Brain pericyte (primary cell): ENCODE data around the gene SOX30.
"Not testable (repeated sequence)": the region's sequence is repeated elsewhere in the genome, so short reads cannot be mapped to it uniquely, and the experiment has no call there.

Experiments
- DNase-seq: peaks from one replicate; pipeline ENCODE4 v3.0.0-alpha.2; 2012; ENCODE audit warnings: low read depth, low spot score

Gene SOX30

GRCh38 chr5:157652377-157652692, at the start of gene SOX30:
TSS of gene SOX30 (minus strand) at chr5:157652438. CDS start at chr5:157652078, 360 bp downstream.
- no peak for DNase-seq

DNA sequence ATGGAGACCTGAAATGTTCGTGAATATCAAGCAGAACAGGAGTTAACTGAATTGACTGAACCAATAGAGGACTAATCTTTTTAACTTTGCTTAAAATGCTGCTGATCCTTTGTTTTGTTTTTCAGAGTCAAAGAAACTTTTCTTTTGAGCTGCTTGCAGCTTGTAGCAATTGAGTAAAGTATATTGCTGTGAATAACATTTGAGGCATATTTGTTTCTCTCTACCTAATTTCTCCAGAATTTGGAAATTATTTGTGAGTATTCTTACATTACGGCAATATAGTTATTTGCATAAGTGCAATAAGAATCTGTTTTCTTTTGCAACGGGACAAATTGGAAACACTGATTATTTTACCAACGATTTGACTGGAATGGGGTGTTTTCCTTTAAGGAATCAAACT, 46.4 kb upstream of the SOX30 start:
- not testable (repeated sequence) for DNase-seq

DNA sequence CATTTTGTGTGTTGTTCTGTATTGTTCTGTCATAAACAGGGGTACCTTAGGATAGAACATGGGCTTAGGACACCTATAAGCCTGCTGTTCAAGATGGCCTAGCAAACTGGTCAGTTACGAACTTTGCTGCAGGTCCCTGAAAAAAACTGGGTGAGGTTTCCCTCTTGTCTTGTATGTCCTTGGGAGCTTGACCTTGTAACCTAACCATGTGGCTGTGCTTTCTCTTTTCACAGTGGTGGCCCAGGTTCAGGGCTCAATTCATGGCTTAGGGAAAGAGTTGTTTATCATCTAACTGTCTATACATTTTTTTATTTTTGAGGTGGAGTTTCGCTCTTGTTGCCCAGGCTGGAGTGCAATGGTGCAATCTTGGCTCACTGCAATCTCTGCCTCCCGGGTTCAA, 43.9 kb upstream of the SOX30 start:
- not testable (repeated sequence) for DNase-seq

- not testable (repeated sequence) for DNase-seq
Measured at GRCh38 chr5:157693816-157694215, 41.6 kb upstream of the SOX30 start.

DNA sequence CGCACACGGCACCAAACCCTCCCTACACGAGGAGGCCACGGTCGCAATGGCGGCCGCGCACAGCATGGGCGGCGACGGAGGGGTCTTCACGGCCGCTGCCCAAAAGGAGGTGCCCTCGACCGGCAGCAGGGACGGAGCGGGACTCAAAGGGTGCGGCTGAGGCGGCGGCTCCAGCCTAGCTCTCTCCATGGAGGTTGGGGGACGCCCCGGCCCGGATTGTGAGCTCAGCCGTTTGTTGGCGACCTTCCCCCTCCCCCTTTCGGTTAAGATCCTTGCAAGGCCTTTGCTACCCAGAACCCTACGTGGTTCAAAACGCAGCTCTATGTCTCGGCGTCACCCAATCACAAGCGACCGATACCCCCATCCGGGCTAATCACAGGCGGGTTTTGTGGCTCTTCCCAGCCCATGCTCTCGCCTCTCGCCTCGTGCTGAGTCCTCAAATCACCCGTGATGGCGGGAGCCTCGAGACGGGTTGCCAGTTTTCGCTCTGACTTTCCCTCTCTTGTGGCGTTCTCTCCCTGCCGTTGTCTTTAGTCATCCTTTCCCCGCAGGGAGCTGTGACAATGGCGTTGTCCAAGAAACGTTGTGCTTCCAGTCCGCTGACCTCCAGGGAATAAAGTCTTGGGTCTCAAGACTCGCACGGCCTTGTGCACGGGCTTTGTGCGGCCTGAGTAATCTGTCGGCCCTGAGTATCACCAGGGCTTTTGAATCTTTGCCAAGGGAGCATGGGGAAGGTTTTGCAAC, 38.6 kb upstream of the SOX30 start:
- DNase-seq: no peak

- DNase-seq: no peak
Measured at GRCh38 chr5:157689942-157690689, 37.9 kb upstream of the SOX30 start.

DNA sequence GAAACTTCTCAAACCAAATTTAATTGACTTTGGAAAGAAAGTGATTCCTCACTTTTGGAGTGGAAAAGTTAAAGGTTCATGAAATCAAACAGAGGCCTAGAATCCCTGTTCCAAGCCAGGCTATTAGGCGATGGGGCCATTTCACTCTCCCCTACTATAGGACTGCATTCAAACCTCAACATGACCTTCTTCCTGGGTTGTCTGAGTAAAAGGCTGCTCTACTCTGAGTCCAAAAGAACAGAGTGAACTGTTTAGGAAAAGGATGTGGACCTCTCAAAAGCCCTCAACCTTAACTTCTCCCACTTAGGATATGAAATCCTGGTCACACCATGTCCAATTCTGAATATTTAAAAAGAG, 34.9 kb upstream of the SOX30 start:
- no peak for DNase-seq

- DNase-seq: not testable (repeated sequence)
Measured at GRCh38 chr5:157686276-157687197, 34.3 kb upstream of the SOX30 start.

DNA sequence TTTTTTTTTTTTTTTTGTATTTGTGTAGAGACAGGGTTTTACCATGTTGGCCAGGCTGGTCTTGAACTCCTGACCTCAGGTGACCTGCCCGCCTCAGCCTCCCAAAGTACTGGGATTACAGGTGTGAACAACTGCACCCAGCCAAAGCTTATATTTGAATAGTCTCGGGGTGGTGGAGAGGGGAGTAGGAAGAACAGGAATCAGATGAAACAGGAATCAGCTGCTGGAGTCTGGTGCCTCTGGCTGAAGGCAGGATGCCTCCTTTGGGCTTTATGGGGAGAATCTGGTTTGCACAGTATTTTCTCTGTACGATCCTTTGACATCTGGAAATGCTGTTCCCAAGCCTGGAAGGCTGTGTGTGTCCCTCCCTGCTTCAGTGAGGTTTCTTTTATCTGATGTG, 30.0 kb upstream of the SOX30 start:
- DNase-seq: no peak

DNA sequence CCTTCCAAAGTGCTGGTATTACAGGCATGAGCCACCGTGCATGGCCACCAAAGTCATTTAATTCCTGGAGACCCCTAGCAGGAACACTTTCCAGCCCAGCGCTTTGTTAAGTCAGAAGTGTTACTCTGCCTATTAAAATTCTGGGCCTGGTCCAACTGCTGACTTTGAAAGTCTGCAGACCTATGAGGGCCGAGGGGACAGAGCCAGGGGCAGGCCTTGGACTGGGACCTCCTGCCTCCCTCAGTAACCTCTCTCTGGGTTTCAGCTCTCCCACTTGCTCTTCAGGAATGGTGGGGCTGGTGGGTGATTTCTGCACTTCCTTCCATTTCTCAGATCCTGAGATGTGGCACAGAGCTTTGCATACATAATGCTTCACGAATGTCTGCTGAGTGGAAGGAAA, 28.8 kb upstream of the SOX30 start:
- no peak for DNase-seq

- DNase-seq: no peak
Measured at GRCh38 chr5:157680239-157680638, 28.0 kb upstream of the SOX30 start.

GRCh38 chr5:157679801-157680200, 27.6 kb upstream of the SOX30 start:
- DNase-seq: no peak

DNA sequence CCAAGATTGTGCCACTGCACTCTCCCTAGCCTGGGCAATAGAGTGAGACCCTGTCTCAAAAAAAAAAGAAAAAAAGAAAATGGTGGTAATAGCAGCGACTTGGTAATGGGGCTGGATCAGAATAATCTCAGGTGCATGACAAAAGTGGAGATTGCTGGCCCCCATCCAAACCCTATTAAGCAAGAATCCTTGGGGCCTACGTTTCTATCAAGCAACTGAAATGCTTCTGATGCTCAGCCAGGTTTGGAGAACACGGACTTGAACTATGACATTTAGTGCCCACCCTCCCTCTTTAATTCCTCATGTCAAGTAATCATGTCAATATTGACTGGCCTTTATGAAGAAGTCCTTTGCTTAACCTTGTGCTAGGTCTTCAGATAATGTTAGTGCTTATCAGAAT, 25.7 kb upstream of the SOX30 start:
- no peak for DNase-seq

DNA sequence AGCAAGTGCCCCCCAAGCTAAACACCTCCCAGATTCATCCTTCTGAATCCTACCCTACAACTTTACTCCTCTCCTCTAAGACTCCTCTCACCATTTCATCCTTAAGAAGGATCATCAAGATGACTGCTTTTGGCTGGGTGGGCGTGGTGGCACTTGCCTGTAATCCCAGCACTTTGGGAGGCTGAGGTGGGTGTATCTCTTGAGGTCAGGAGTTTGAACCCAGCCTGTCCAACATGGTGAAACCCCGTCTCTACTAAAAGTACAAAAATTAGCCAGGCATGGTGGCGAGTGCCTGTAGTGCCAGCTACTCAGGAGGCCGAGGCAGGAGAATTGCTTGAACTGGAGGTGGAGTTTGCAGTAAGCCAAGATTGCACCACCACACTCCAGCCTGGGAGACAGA, 22.1 kb upstream of the SOX30 start:
- not testable (repeated sequence) for DNase-seq

- no peak for DNase-seq
Measured at GRCh38 chr5:157672976-157673375, 20.7 kb upstream of the SOX30 start.

GRCh38 chr5:157671592-157672330, 19.5 kb upstream of the SOX30 start:
- DNase-seq: no peak

DNA sequence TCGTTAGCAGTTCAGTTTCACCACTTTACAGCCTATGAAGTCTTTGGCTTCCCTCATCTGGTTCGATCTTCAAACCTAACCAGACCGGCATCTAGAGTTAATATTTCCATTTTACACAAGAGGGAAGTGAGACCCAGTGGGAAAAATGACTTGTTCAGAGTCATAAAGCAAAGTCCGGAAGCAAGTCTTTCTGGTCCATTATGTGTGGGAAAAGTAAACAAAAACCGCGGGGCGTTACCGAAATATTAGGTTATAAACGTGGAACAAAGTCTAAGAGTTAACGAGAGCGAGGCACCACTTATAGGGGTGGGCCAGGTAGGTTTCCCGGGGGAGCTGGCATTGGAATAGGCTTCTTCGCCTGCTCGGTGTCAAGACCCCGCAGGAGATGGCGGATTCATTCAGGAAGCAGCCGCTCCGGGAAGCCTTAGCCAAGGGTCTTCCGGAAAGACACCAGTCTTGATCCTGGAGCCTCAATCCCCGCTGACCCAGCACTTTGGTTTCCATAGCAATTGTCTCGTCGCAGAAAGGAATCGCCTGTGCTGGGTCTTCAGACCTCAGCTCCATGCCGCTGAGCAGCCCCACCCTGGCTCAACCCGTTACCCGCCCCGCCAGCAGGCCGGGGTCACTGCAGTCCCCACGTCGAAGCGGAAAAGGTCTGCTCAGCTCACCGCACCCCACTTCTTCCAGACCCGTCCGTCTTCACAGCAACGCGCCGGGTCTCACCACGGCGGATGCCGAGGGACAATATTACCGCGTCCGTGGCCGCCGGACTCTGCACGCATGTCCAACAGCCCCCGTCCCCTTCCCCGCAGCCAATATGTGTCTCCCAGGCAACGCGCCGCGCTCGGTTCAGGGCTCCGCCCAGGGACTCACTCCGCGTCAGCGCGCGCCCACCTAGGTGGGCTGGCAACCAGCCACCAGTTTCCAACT, 18.7 kb upstream of the SOX30 start, which contains the start of gene C5orf52:
Gene C5orf52, plus strand, starts transcription at position 872 of the 930 bp plus-strand sequence. CDS start 82 bp downstream, outside the sequence.
- no peak for DNase-seq

- no peak for DNase-seq
Measured at GRCh38 chr5:157669701-157670097, 17.5 kb upstream of the SOX30 start.

- DNase-seq: no peak
Measured at GRCh38 chr5:157668356-157668755, 16.1 kb upstream of the SOX30 start.

- DNase-seq: no peak
Measured at GRCh38 chr5:157665467-157666070, 13.3 kb upstream of the SOX30 start.
